IMR-90 (cell line): Measurements from ENCODE around the gene ACSL4. TPM values are rescaled to one million over a fixed set of nuclear protein-coding genes. Genes with fewer than 3 reads are reported as not detected.

Experiments used
- ATAC-seq: fragments of 200-7000 bp; cut with Tn5 transposase; 2 replicates; pipeline ENCODE4 v1.9.1; 2020; ENCODE audit warnings: low read depth, mild to moderate bottlenecking, moderate library complexity
- BruUV-seq: library from RNA; stranded (reverse); fragments of 400-500 nt; replicated peaks from 2 replicates; lab custom pipeline; 2021; lab: Mats Ljungman, UMichigan
- CTCF ChIA-PET: fragments of 300-600 bp; formaldehyde crosslinking; extraction: SDS; loops from one replicate; lab custom pipeline; 2021; ENCODE audit warnings: antibody characterized with exemption; lab: Yijun Ruan, JAX
- POLR2A ChIA-PET: fragments of 300-600 bp; sonication (Branson Sonifier 250); formaldehyde crosslinking; loops from one replicate; lab custom pipeline; 2022; ENCODE audit warnings: antibody characterized with exemption; ENCODE audit not compliant: unreplicated experiment; lab: Charles Lee
- DNase-seq: peaks from one replicate; pipeline ENCODE4 v3.0.0; 2013
- H2AFZ ChIP-seq: replicated peaks from 2 replicates; pipeline ENCODE3; 2013; ENCODE audit warnings: low read length, mild to moderate bottlenecking; ENCODE audit not compliant: poor library complexity
- H2AK5ac ChIP-seq: 2 replicates; pipeline ENCODE4 v1.6.1; 2013; ENCODE audit warnings: low read depth, low read length, inconsistent platforms
- H2AK9ac ChIP-seq: replicated peaks from 2 replicates; pipeline ENCODE3; 2013; ENCODE audit warnings: mild to moderate bottlenecking, low read depth, low read length, moderate library complexity; ENCODE audit not compliant: poor library complexity
- H2BK120ac ChIP-seq: 2 replicates; pipeline ENCODE4 v1.6.1; 2013; ENCODE audit warnings: low read depth, low read length, inconsistent platforms
- H2BK15ac ChIP-seq: 3 replicates; pipeline ENCODE4 v1.6.1; 2013; ENCODE audit warnings: low read depth, low read length, inconsistent platforms
- H2BK20ac ChIP-seq: 2 replicates; pipeline ENCODE4 v1.6.1; 2013; ENCODE audit warnings: low read depth, mild to moderate bottlenecking, inconsistent platforms, low read length, moderate library complexity
- H2BK5ac ChIP-seq: 2 replicates; pipeline ENCODE4 v1.6.1; 2013; ENCODE audit warnings: mild to moderate bottlenecking, low read depth, low read length, inconsistent platforms; ENCODE audit not compliant: poor library complexity, severe bottlenecking
- H3K14ac ChIP-seq: replicated peaks from 2 replicates; pipeline ENCODE4 v1.6.1; 2013; ENCODE audit warnings: low read depth, low read length, inconsistent platforms
- H3K18ac ChIP-seq: 2 replicates; pipeline ENCODE4 v1.6.1; 2013; ENCODE audit warnings: low read depth, low read length, control low read depth
- H3K23ac ChIP-seq: 2 replicates; pipeline ENCODE4 v1.6.1; 2013; ENCODE audit warnings: low read depth, low read length, inconsistent platforms
- H3K27ac ChIP-seq: 2 replicates; pipeline ENCODE4 v1.5.1; 2013; ENCODE audit warnings: mild to moderate bottlenecking, control low read depth, low read length; ENCODE audit not compliant: insufficient read depth
- H3K27me3 ChIP-seq: 2 replicates; pipeline ENCODE4 v1.6.1; 2013; ENCODE audit warnings: low read length; ENCODE audit not compliant: control insufficient read depth, insufficient read depth
- H3K36me3 ChIP-seq: 2 replicates; pipeline ENCODE4 v1.6.1; 2013; ENCODE audit warnings: low read length, mixed read lengths; ENCODE audit not compliant: control insufficient read depth, insufficient read depth
- H3K4ac ChIP-seq: 2 replicates; pipeline ENCODE4 v1.6.1; 2013; ENCODE audit warnings: low read depth, low read length, inconsistent platforms
- H3K4me1 ChIP-seq: 2 replicates; pipeline ENCODE4 v1.6.1; 2013; ENCODE audit warnings: low read length, mixed read lengths; ENCODE audit not compliant: control insufficient read depth, insufficient read depth
- H3K4me2 ChIP-seq: 2 replicates; pipeline ENCODE4 v1.6.1; 2013; ENCODE audit warnings: low read depth, mild to moderate bottlenecking, control low read depth, low read length, moderate library complexity
- H3K4me3 ChIP-seq: 2 replicates; pipeline ENCODE4 v1.5.1; 2013; ENCODE audit warnings: low read depth, mild to moderate bottlenecking, control low read depth, low read length, moderate library complexity; ENCODE audit not compliant: insufficient read depth
- H3K56ac ChIP-seq: 2 replicates; pipeline ENCODE4 v1.6.1; 2013; ENCODE audit warnings: low read length, inconsistent platforms; ENCODE audit not compliant: insufficient read depth; ENCODE audit errors: extremely low read depth
- H3K79me1 ChIP-seq, 2 experiments: 2 replicates each; pipeline ENCODE4 v1.6.1; 2013; ENCODE audit warnings: low read length in 2 of 2, inconsistent platforms in 1 of 2, low read depth in 1 of 2
- H3K9ac ChIP-seq: 2 replicates; pipeline ENCODE4 v1.6.1; 2013; ENCODE audit warnings: low read depth, low read length, control low read depth
- H3K9me1 ChIP-seq: 2 replicates; pipeline ENCODE4 v1.6.1; 2013; ENCODE audit warnings: low read length, inconsistent platforms; ENCODE audit not compliant: insufficient read depth
- H3K9me3 ChIP-seq: 2 replicates; pipeline ENCODE4 v1.6.1; 2013; ENCODE audit warnings: low read length; ENCODE audit not compliant: control insufficient read depth, insufficient read depth
- H4K20me1 ChIP-seq: 2 replicates; pipeline ENCODE4 v1.6.1; 2013; ENCODE audit warnings: low read length, inconsistent platforms; ENCODE audit not compliant: insufficient read depth
- H4K5ac ChIP-seq: 2 replicates; pipeline ENCODE4 v1.6.1; 2013; ENCODE audit warnings: mild to moderate bottlenecking, low read depth, low read length, control low read depth
- H4K8ac ChIP-seq, 2 experiments: 2 replicates each; pipeline ENCODE4 v1.6.1; 2013; ENCODE audit warnings: low read depth in 2 of 2, low read length in 2 of 2, control low read depth in 1 of 2, inconsistent platforms in 1 of 2
- H4K91ac ChIP-seq: 2 replicates; pipeline ENCODE4 v1.6.1; 2013; ENCODE audit warnings: low read depth, low read length, inconsistent platforms; ENCODE audit not compliant: insufficient read depth
- CEBPB ChIP-seq: IDR thresholded peaks from 2 replicates; pipeline ENCODE4 v1.6.1; 2012; ENCODE audit warnings: low read depth, low read length, improper control_type of control experiment
- FOS ChIP-seq: fragments of 150-350 bp; IDR thresholded peaks from 2 replicates; pipeline ENCODE4 v1.6.1; 2016; ENCODE audit warnings: low read depth, low read length
- RFX5 ChIP-seq: IDR thresholded peaks from 2 replicates; pipeline ENCODE4 v1.8.0; 2012; ENCODE audit warnings: low read depth, mild to moderate bottlenecking, low read length, moderate library complexity
- WGBS, 2 experiments: methylation state at CpG; one replicate each; pipeline versions ENCODE4 v1.1.5 to v1.1.7; 2013; ENCODE audit warnings: missing lambda C conversion rate in 2 of 2; ENCODE audit not compliant: insufficient read length in 1 of 2; ENCODE audit errors: extremely low coverage in 2 of 2; 5-methylcytosine and 5-hydroxymethylcytosine counted together
- dilution Hi-C: fragments of 300-500 bp; cut with HindIII; formaldehyde crosslinking; loops from one replicate; pipeline ENCODE4 v1.14.3; 2018; ENCODE audit warnings: low sequenced_read_pairs; ENCODE audit not compliant: unreplicated experiment
- in situ Hi-C: fragments of 300-500 bp; cut with MboI; formaldehyde crosslinking; loops from 3 replicates; pipeline ENCODE4 v1.14.3; 2019; ENCODE audit warnings: low sequenced_read_pairs, inconsistent platforms, mixed read lengths
- intact Hi-C: fragments of 100-400 bp; cut with micrococcal nuclease; formaldehyde crosslinking; loops from 2 replicates; pipeline ENCODE4 v1.10.0; 2022
- polyA plus RNA-seq, 3 experiments: library from polyadenylated mRNA; depleted of rRNA; stranded (reverse); fragments of >200 nt; gene quantifications; 2 replicates each; pipeline ENCODE4 v1.2.3, GENCODE V29; 2012; ENCODE audit warnings: low replicate concordance in 1 of 3
- total RNA-seq: library from RNA; depleted of rRNA; stranded (reverse); fragments of >200 nt; gene quantifications from 2 replicates; pipeline ENCODE4 v1.2.3, GENCODE V29; 2012
- TF ChIP-seq, protein P1 (sequence below): conservative IDR thresholded peaks from 2 replicates; pipeline ENCODE4 v1.5.1; 2012; ENCODE audit warnings: mild to moderate bottlenecking, low read depth, low read length, improper control_type of control experiment

Gene ACSL4
- total and polyA plus RNA-seq, 2 of the 4 experiments (the other 2 are of a cell fraction): 29.6 to 59.7 TPM

DNA sequence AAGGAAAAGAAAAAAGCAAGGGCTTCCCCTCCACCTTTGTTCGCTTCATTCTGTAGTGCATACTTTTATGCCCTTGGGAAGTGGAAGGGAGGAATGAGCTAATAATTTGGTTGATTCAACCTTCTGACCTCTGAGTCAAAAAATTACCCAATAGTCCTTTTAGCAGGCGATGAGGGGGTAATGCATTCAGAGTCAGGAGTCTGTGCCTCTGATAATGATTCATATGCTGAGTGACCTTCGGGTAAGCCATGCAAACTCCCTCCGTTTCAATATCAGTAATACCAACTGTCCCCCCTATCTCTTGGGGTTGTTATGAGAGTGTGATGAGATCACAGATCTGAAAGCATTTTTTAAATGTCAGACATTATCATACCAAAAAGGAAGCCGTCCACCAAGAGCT is 41.6 kb upstream of the ACSL4 start:
- H2BK15ac ChIP-seq: no peak overlapping the region
- no peak overlapping the region for H2BK5ac ChIP-seq
- H3K27ac ChIP-seq: no peak overlapping the region
- no peak overlapping the region for H3K18ac ChIP-seq
- no peak overlapping the region for H4K5ac ChIP-seq
- dilution Hi-C loops: no loop called here
- DNase-seq: peak; percentile 77
- no CpG with 5 or more reads among the region's 5 CpGs for WGBS, 2 experiments
- H4K20me1 ChIP-seq: no peaks in the 10 kb centered on the region
- H2BK120ac ChIP-seq: no peak overlapping the region
- H3K36me3 ChIP-seq: no peaks in the 10 kb centered on the region
- no peak overlapping the region for H2BK20ac ChIP-seq
- no peaks in the 10 kb centered on the region for H3K9me3 ChIP-seq
- intact Hi-C loops: loop anchor here (2.0 kb wide), 1 partner anchor 52 kb away; no protein-coding TSS in a partner anchor
- no peak overlapping the region for H3K56ac ChIP-seq
- BruUV-seq: no TSS peak
- peak overlapping the region; percentile 3; the same call in 1 of the 2 replicates for H3K4me2 ChIP-seq
- H3K4ac ChIP-seq: no peak overlapping the region
- no peak overlapping the region for H2AFZ ChIP-seq
- H3K9me1 ChIP-seq: no peaks in the 10 kb centered on the region
- H3K4me1 ChIP-seq: 0 out of 2 replicates have a peak, but pooled peaks cover 2% of the 10 kb centered on the region
- CTCF ChIA-PET: no interaction called here
- H3K79me1 ChIP-seq: no peaks in the 10 kb centered on the region
- H2AK5ac ChIP-seq: no peak overlapping the region
- H3K23ac ChIP-seq: no peak overlapping the region
- POLR2A ChIA-PET: no interaction called here
- in situ Hi-C loops: no loop called here
- no peak overlapping the region for H2AK9ac ChIP-seq
- H3K9ac ChIP-seq: no peak overlapping the region
- peak; percentile 61; the same call in 1 of the 2 replicates for TF ChIP-seq FOS
- no peak for TF ChIP-seq RFX5
- TF ChIP-seq, protein P1, sequence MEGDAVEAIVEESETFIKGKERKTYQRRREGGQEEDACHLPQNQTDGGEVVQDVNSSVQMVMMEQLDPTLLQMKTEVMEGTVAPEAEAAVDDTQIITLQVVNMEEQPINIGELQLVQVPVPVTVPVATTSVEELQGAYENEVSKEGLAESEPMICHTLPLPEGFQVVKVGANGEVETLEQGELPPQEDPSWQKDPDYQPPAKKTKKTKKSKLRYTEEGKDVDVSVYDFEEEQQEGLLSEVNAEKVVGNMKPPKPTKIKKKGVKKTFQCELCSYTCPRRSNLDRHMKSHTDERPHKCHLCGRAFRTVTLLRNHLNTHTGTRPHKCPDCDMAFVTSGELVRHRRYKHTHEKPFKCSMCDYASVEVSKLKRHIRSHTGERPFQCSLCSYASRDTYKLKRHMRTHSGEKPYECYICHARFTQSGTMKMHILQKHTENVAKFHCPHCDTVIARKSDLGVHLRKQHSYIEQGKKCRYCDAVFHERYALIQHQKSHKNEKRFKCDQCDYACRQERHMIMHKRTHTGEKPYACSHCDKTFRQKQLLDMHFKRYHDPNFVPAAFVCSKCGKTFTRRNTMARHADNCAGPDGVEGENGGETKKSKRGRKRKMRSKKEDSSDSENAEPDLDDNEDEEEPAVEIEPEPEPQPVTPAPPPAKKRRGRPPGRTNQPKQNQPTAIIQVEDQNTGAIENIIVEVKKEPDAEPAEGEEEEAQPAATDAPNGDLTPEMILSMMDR: no peak
- peak; percentile 90 for TF ChIP-seq CEBPB
- H3K27me3 ChIP-seq: no peaks in the 10 kb centered on the region
- H4K8ac ChIP-seq: no peak overlapping the region
- ATAC-seq: peak; percentile 92
- no peak overlapping the region for H3K4me3 ChIP-seq
- H4K91ac ChIP-seq: no peak overlapping the region
- no peak overlapping the region for H3K14ac ChIP-seq
